Measurements from ENCODE around the gene SDCBP2.
"Not testable (repeated sequence)": the region's sequence is repeated elsewhere in the genome, so short reads cannot be mapped to it uniquely, and the experiment has no call there.

Gene SDCBP2

DNA sequence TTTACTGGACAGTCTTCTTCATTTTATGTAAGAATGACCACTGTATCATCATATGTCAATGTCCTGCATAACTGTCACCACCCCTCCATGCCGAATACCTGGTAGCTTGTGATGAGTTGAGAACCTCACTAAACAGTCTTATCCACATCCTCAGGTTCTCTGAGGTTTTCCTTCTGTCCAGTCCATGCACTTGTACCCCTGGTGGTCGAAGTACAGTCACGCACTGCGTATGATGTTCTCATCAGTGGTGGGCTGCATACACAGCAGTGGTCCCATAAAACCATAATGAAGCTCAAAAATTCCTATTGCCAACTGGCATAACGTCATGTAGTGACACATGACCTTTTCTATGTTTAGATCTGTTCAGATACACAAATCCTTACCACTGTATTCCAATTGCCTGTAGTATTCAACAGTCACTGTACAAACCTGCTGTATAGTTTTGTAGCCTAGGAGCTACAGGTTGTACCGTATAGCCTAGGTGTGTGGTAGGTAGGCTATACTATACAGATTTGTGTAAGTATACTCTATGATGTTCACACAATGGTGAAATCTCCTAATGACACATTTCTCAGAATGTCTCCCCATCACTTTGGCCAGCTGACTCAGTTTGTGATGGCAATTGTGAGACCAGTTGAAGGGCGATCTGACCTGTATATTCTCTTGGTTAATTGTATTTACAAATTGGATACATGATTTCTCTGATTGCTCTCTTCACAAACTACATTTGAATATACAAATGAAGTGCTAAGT is 31.3 kb upstream of the SDCBP2 start:
- H3K4me3 ChIP-seq (ENCODE audit: low read depth, low read length) = no peak overlapping the region

- H3K4me3 ChIP-seq (ENCODE audit: low read depth, low read length) = no peak overlapping the region
Observed at GRCh38 chr20:1357921-1358671, 29.2 kb upstream of the SDCBP2 start.

DNA sequence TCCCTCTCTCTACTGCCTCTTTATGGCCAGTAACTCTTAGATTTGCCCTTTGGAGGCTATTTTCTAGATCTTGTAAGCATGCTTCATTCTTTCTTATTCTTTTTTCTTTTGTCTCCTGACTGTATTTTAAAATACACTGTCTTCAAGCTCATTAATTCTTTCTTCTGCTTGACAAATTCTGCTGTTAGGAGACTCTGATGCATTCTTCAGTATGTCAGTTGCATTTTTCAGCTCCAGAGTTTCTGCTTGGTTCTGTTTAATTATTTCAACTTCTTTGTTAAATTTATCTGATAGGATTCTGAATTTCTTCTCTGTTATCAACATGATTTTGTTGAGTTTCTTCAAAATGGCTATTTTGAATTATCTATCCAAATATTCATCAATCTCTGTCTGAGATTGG is 25.0 kb upstream of the SDCBP2 start:
- H3K4me3 ChIP-seq (ENCODE audit: low read depth, low read length) = no peak overlapping the region

DNA sequence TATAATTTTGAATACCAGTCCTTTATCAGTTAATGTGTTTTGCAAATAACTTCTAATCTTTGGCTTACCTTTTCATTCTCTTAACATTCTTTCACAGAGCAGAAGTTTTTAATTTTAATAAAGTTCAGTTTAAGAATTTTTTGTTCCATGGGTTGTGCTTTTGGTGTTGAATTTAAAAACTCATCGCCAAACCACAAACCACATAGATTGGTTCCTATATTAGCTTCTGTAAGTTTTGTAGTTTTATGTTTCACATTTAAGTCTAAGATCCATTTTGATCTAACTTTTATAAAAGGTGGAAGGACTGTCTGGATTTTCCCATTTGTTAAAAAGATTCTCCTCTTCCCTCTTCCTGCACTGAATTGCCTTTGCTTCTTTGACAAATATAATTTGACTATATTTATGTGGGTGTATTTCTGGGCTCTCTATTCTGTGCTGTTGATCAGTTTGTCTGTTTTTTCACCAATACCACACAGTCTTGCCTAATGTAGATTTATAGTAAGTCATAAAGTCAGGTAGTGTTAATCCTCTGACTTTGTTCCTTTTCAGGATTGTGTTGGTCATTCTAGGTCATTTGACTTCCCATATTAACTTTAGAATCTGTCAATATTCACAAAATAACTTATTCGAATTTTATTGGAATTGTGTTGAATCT is 17.5 kb upstream of the SDCBP2 start:
- no peak overlapping the region for H3K4me3 ChIP-seq (ENCODE audit: low read depth, low read length)

DNA sequence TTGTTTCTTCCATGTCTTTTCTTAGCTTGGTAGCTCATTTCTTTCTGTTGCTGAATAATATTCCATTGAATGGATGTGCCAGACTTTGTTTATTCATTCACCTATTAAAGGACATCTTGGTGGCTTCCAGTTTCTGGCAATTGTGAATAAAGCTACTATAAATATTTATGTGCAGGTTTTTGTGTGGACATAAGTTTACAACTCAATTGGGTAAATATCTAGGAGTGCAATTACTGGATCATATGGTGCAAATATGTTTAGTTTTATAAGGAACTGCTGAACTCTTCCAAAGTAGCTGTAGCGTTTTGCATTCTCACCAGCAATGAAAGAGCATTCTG is 16.8 kb upstream of the SDCBP2 start:
- no peak overlapping the region for H3K4me3 ChIP-seq (ENCODE audit: low read depth, low read length)

DNA sequence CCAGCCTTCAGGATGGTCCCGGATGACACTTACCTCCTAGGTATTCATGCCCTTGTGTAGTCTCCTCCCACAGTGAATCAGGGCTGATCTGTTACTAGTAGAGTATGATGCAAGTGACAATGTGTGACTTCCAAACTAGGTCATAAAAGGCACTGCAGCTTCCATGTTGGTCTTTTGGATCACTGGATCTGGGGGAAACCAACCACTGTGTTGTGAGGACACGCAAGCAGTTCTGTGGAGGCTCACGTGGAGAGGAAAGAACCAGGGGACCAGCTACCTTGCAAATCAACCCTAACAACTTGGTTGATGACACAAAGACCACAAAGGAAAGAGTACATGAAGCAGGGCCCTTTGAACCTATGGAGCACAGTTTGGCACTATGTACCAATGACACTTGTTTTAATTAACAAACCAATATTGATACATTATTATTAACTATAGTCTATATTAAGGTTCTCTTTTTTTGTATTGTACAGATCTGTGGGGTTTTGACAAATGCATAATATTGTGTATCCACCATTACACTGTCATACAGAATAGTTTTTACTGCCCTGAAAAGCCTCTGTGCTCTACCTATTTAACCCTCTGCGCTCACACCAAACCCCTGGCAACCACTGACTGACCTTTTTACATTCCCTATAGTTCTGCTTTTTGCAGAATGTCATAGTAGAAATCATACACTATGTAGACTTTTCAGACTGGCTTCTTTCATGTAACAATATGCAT is 16.3 kb upstream of the SDCBP2 start:
- H3K4me3 ChIP-seq (ENCODE audit: low read depth, low read length) = no peak overlapping the region

DNA sequence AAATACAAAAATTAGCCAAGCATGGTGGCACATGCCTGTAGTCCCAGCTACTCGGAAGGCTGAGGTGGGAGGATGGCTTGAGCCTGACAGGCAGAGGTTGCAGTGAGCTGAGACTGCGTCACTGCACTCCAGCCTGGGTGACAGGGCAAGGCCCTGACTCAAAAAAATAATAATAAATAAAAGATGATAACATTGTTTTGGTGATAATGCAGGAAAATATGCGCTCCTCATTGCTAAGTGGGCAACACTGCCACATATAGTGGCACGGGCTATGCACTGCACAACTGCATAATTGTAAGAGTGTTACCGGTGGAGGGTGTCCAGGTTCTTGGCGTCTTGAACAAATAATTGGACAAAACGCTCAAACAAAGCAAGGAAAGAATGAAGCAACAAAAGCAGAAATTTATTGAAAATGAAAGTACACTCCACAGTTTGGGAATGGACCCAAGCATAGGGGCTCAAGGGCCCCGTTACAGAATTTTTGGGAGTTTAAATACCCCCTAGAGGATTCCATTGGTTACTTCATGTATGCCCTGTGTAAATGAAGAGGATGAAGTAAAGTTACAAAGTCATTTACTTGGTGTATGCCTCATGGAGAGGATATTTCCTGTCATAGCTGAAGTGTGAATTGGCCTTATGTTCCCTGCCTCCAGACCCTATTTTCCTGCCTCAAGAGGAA is 14.6 kb upstream of the SDCBP2 start:
- H3K4me3 ChIP-seq (ENCODE audit: low read depth, low read length) = not testable (repeated sequence)

DNA sequence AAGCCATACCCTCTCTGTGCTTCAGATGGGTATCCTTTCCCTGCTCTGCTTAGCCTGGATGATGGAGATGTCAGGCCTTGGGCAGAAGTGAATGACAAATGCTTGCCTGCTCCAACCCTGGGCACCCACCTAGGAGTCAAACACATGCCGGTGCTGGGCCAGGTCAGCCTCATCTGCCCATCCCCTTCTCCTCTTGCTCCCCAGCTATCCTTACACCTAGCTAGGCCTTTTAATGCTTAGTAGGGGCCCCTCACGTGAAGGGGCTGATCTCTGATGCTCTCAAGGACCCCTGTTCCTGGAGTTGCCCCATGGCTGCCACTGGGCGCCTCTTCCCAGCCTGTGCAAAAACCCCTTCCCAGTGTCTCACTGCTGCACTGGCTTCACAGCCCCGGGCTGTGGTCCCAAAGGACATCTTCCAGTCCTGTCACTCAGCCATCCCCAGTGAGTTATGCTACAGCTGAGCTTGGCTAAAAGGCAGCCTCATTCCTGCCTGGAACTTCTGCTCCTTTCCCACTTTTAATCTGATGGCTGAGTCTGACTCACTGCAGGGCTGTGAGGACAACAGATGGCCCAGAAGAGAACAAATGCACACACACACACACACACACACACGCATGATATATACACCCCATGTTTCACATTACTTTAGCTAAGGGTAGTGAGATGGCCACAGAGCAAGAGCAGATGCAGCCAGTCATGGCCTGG is 12.8 kb upstream of the SDCBP2 start:
- no peak overlapping the region for H3K4me3 ChIP-seq (ENCODE audit: low read depth, low read length)

DNA sequence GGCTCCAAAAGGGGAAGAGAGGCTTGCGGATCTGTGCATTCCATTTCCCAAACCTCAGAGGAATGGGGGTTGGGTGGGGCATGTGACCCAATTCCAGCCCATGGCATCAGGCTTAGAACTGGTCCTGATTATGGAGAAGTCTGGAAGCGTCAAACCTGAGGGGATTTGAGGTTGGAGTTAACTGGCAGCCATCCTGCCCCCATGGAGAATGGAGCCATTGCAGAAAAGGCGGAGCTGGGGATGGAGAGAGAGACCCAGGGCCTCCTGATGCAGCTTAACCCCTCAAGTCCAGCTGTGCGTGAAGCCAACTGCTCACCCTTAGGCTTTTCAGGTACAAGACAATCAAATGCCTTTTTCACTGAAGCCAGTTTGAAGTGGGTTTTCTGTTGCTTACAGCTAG is 9.9 kb upstream of the SDCBP2 start:
- no peak overlapping the region for H3K4me3 ChIP-seq (ENCODE audit: low read depth, low read length)

DNA sequence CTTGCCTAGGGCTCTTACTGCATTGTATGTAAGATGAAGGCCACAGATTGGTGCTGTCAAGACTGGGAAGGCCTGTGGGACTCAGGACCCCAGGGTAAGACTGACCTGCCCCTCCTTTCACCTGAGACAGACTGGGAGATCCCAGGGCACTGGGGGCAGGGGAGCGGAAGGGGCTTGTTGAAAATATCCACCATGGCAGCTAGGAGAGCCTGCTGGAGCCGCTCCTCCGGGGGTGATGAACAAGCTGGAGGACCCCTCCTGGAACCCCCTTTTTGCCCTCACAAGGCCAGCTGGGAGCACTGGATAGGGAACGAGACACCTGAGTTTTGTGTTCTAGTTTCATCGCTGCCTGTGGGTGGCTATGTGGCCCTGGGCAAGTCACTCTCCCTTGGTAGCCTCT is 9.2 kb upstream of the SDCBP2 start:
- no peak overlapping the region for H3K4me3 ChIP-seq (ENCODE audit: low read depth, low read length)

GRCh38 chr20:1337441-1337840 is 8.5 kb upstream of the SDCBP2 start:
- no peak overlapping the region for H3K4me3 ChIP-seq (ENCODE audit: low read depth, low read length)

DNA sequence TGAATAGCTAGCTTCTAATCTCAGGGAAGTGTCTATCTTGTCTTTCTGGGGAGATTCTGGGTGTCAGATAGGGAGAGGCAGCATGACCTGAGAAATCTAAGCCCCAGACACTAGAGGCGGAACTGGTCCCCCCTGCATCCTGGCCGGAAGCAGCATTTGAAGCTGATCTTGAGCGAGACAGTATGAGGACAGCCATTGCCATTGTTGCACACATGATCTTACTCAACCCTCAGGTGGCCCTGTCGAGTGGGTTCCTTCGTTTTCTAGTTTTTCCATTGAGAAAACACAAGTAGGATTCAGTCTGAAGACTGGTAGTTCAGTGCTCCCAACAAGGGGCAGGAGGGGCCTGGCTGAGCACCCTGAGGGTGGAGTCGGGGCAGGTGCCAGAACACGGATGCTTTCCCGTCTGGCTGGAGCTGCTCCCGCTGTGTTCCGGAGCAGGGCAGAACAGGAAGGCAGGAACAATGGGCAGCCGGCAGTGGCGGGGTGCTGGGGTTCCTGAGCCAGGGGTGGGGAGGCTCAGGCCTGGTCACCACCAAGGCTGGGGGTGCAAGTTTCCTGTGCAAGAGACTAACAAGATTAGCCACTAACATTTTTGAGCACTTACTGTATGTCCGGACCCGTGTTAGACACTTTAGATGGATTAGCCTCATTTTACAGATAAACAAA is 7.9 kb upstream of the SDCBP2 start:
- no peak overlapping the region for H3K4me3 ChIP-seq (ENCODE audit: low read depth, low read length)

DNA sequence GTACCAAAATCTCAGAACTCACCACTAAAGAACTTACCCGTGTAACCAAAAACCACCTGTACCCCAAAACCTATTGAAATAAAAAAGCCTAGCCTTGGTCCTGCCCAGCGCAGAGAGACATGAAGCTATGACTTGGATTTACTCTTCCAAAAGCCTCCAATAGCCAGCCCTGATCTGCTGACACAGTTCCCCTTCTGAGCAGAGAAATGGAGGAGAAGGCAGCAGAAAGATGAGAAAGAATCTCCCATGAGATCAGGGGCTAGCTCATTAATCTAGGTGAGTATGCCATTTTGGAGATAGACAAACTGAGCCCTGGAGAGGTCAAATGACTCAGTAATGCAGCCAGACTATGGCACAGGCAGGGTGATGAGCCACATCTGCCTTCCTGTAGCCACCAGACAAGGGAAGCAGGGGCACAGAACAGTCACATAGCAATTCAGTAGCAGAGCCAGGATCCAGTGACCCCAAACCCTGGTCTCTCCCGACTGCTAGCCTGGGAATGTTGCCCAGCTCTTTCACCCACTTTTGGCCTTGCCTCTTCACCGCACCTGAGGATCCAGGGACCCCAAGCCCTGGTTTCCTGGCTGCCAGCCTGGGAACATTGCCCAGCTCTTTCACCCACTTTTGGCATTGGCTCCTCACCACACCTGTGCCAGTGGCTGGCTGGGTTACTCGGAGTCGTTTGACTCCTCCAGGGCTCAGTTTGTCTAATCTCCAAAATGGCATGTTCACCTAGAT is 7.2 kb upstream of the SDCBP2 start:
- no peak overlapping the region for H3K4me3 ChIP-seq (ENCODE audit: low read depth, low read length)

- H3K4me3 ChIP-seq (ENCODE audit: low read depth, low read length) = no peak overlapping the region
Observed at GRCh38 chr20:1334761-1335160, 5.8 kb upstream of the SDCBP2 start.

- no peak overlapping the region for H3K4me3 ChIP-seq (ENCODE audit: low read depth, low read length)
Observed at GRCh38 chr20:1334370-1334731, 5.4 kb upstream of the SDCBP2 start.

DNA sequence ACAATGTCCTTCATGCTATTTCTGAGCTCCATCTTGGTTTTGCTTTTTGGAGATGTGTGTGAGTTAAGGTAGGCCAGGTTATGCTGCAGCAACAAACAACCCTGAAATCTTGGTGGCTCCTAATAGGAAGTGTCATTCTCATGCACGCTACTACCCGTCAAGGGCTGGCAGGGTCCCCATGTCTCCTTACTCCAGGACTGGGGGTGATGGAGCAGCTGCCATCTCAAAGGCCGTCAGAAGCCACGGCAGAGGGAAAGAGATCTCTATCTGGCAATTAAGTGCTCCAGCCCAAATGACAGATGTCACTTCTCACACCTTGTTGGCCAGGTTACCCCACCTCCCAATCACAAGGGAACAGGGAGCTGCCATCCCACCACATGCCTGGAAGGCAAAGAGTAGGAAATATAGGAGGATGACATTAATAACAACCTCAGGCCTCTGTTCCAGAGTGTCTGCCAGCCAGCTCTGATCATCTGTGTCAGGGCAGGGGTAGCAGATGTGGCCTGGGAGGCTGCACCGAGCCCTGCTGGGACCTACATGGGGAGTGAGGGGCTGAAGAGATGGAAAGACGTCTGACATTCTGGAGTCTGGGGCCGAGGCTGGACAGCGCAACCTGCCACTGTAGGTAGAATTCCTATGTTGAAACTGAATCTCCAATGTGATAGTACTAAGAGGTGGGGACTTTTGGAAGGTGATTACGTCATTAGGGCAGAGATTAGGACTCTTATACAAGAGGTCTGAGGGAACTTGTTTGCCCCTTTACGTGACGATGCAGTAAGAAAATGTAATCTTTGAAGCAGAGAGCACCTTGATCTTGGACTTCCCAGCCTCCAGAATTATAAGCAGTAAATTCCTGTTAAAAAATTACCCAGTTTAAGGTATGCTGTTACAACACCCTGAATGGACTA is 4.8 kb upstream of the SDCBP2 start:
- H3K4me3 ChIP-seq (ENCODE audit: low read depth, low read length) = no peak overlapping the region

- H3K4me3 ChIP-seq (ENCODE audit: low read depth, low read length) = no peak overlapping the region
Observed at GRCh38 chr20:1332749-1333300, 3.9 kb upstream of the SDCBP2 start.
